ENCODE data around the gene TSHZ3.

TSHZ3 gene

DNA sequence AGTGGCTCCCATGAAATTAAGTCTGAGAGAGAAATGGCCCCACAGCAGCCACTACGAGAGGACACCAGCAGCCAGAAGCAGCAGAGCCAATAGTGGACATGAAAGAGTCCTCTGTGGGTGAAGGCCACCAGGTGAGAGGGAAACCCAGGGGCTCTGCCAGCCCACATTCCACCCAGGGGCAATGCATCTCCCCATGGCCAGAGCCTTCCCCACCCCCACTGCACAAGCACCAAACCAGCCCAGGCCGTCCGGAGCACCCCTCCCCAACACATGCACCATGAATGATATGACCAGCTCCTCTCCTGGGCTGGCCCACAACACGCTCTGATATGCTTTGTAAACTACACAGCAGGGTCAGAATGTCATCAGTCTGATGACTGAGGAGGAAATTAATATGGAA is 66.9 kb downstream of the TSHZ3 start:
- CTCF ChIA-PET = no interaction called here
- no peak for DNase-seq (ENCODE audit: extremely low spot score)
- POLR2A ChIA-PET = no interaction called here
- TF ChIP-seq L3MBTL2 (conservative IDR thresholded peaks at IDR 0.05) (no peak), ZNF384 (IDR thresholded peaks at IDR 0.05) (no peak), ARNT (IDR thresholded peaks at IDR 0.05) (no peak), SUZ12 (IDR thresholded peaks at IDR 0.05) (no peak), HDGF (IDR thresholded peaks at IDR 0.05; ENCODE audit: borderline replicate concordance) (no peak), FOXA1 (IDR thresholded peaks at IDR 0.05) (no peak), FOXK2 (IDR thresholded peaks at IDR 0.05) (no peak)
- TF ChIP-seq, protein P1, sequence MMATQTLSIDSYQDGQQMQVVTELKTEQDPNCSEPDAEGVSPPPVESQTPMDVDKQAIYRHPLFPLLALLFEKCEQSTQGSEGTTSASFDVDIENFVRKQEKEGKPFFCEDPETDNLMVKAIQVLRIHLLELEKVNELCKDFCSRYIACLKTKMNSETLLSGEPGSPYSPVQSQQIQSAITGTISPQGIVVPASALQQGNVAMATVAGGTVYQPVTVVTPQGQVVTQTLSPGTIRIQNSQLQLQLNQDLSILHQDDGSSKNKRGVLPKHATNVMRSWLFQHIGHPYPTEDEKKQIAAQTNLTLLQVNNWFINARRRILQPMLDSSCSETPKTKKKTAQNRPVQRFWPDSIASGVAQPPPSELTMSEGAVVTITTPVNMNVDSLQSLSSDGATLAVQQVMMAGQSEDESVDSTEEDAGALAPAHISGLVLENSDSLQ (IDR thresholded peaks at IDR 0.05) = no peak

DNA sequence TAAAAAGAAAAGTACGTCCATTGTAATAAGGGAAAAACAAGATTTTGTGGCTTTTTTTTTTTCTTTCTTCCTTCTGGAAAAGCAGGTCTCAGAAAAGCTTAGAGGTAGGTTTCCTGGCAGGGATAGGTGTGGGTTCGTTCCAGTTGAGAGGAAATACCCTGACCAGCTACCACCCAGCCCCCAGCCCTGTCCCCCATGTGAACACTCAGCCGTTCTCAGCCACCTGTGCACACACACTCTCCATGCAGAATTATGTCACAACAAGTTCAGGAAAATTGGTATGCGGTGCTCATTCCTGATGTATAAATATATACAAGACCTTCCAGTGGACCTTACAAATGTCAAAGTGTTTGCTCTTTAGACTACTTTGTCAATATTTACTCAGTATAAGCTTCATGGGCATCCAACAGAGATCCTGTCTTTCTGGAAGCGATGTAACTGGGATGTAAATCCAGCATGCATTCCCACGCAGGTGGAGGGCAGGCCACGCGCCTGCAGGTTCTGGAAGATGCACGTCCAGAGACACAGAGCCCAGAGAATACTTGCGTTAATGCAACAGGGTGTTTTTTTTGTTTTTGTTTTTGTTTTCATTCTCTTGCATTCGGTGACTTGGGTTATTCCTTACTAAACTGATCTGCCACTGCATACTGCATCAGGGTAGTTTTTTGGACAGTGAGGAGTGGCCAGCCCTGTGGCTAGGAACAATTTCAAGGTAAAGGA is 68.8 kb downstream of the TSHZ3 start:
- ChIA-PET POLR2A (interaction anchor here (1.2 kb wide), 1 partner anchor 74 kb away, joined by 3 read pairs; no protein-coding TSS in a partner anchor), CTCF (no interaction called here)
- no peak for DNase-seq (ENCODE audit: extremely low spot score)
- no peak for TF ChIP-seq HDGF (IDR thresholded peaks at IDR 0.05; ENCODE audit: borderline replicate concordance)
- TF ChIP-seq ZNF384 (IDR thresholded peaks at IDR 0.05) = no peak
- TF ChIP-seq NFRKB (IDR thresholded peaks at IDR 0.05) = no peak
- TF ChIP-seq LEF1 (IDR thresholded peaks at IDR 0.05; ENCODE audit: borderline replicate concordance) = no peak

DNA sequence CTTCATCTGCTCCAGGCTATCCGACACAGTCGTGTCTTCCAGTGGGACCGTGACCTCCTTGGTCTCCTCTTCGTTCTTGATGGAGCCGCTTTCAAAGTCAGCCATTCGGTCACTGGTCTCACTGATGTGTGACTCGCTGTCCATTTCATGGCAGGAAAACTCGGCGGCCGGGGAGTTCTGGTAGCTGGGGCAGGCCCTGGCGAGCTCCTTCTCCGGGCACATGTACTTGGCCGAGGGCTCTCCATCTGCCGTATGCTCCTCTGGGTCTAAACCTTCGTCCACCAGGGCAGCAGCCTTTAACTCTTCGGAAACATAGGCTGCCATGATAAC is 69.8 kb downstream of the TSHZ3 start:
- ChIA-PET POLR2A (no interaction called here), CTCF (no interaction called here)
- no peak for DNase-seq (ENCODE audit: extremely low spot score)
- TF ChIP-seq NFRKB (IDR thresholded peaks at IDR 0.05) (no peak), FOXK2 (IDR thresholded peaks at IDR 0.05) (no peak), L3MBTL2 (conservative IDR thresholded peaks at IDR 0.05) (no peak), SP1 (IDR thresholded peaks at IDR 0.05) (no peak), ARNT (IDR thresholded peaks at IDR 0.05) (no peak), ELF4 (IDR thresholded peaks at IDR 0.05) (no peak), SUZ12 (IDR thresholded peaks at IDR 0.05) (no peak), LEF1 (IDR thresholded peaks at IDR 0.05; ENCODE audit: borderline replicate concordance) (no peak), FOXM1 (IDR thresholded peaks at IDR 0.05; ENCODE audit: borderline replicate concordance) (no peak), FOXA1 (IDR thresholded peaks at IDR 0.05) (no peak), HDGF (IDR thresholded peaks at IDR 0.05; ENCODE audit: borderline replicate concordance) (no peak)

DNA sequence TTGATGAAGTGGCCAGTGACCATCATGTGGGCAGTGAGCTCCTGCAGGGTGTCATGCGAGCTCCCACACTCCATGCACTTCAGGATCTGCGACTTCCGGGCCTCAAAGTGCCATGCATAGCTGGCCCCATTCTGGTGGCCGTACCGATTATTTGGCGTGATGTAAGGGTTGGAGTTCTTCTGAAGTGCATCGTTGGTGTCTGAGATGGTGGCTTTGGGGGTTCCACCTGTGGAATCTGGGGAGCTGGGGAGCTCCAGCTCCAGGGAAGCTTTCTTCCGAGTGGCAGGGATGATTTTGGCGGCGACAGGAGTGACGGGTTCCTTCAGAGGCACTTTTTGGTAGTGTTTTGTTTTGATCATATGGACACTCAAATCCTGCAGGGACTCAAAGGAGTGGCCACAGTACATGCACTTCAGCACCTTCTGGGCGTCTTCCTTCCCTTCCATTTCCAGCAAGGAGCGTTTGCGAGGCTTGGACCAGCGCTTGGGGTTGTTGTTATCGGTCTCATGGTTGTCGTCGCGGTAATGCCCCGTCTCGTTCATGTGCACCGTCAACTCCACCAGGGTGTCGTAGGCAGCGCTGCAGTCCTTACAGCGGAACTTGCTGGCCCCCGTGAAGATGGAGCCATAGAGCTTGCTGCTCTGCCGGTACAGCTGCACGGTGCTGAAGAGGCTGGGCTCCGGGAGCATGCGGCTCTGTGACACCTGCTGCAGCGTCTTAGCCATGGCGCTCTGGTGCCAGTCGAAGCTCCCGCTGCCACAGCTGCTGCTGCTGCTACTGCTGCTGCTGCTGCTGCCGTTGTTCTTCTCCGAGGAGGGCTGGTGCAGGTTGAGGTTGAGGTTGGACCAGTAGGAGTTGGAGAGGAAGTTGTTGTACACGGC is 70.4 kb downstream of the TSHZ3 start:
- POLR2A ChIA-PET = no interaction called here
- TF ChIP-seq FOXK2 (IDR thresholded peaks at IDR 0.05) (no peak), ARNT (IDR thresholded peaks at IDR 0.05) (no peak), NFRKB (IDR thresholded peaks at IDR 0.05) (no peak), ELF4 (IDR thresholded peaks at IDR 0.05) (no peak), SP1 (IDR thresholded peaks at IDR 0.05) (no peak), TARDBP (IDR thresholded peaks at IDR 0.05) (no peak), HDGF (IDR thresholded peaks at IDR 0.05; ENCODE audit: borderline replicate concordance) (no peak), CTBP1 (IDR thresholded peaks at IDR 0.05; ENCODE audit: borderline replicate concordance) (no peak), FOXM1 (IDR thresholded peaks at IDR 0.05; ENCODE audit: borderline replicate concordance) (no peak), FOXA1 (IDR thresholded peaks at IDR 0.05) (no peak), SUZ12 (IDR thresholded peaks at IDR 0.05) (no peak), BHLHE40 (IDR thresholded peaks at IDR 0.05; ENCODE audit: borderline replicate concordance) (no peak), LEF1 (IDR thresholded peaks at IDR 0.05; ENCODE audit: borderline replicate concordance) (no peak), ZNF384 (IDR thresholded peaks at IDR 0.05) (no peak), L3MBTL2 (conservative IDR thresholded peaks at IDR 0.05) (no peak)
- TF ChIP-seq, protein P1 (IDR thresholded peaks at IDR 0.05) = no peak
- CTCF ChIA-PET = no interaction called here
- no peak for DNase-seq (ENCODE audit: extremely low spot score)

DNA sequence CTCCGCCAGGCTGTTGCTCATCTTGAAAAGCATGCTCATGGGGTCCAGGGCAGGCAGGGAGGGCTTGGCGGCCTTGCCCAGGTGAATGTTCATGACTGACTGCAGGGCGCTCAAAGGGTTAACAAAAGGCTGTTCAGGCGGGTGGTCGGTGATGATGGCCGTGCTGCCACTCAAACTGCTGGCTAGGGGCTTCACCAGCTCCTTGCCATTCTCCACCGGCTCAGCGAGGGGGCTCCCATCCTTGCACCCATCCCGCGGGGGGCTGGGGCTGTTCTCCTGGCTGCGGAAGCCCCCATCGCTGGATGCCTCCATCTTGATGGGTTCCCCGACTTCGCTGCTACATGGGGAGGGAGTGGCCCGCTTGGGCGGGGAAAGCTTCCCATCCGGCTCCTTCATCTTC is 71.7 kb downstream of the TSHZ3 start:
- POLR2A ChIA-PET = no interaction called here
- TF ChIP-seq LEF1 (IDR thresholded peaks at IDR 0.05; ENCODE audit: borderline replicate concordance) = no peak
- no peak for TF ChIP-seq CTBP1 (IDR thresholded peaks at IDR 0.05; ENCODE audit: borderline replicate concordance)
- TF ChIP-seq BHLHE40 (IDR thresholded peaks at IDR 0.05; ENCODE audit: borderline replicate concordance) = no peak
- TF ChIP-seq FOXK2 (IDR thresholded peaks at IDR 0.05) = no peak
- no peak for DNase-seq (ENCODE audit: extremely low spot score)
- CTCF ChIA-PET = no interaction called here

DNA sequence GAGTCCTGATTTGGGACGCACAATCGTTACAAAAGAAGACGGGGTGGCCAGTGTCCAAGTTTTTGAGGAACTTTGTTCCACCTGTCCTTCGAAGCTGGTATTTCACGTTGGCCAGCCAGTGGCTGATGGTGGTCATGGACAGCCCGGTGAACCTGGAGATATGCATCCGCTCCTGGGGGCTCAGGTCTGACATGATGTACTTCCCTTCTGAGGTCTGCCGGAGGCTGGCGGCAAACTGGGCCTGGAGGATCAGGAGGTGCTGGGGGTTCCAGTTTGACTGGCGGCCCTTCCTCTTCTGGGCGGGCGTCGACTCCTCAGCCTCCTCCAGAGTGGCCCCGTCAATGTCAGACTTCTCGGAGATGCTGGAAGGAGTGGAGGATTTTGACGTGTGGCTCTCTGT is 72.4 kb downstream of the TSHZ3 start:
- CTCF ChIA-PET = no interaction called here
- POLR2A ChIA-PET = no interaction called here
- no peak for DNase-seq (ENCODE audit: extremely low spot score)
- TF ChIP-seq HDGF (IDR thresholded peaks at IDR 0.05; ENCODE audit: borderline replicate concordance) = no peak
- no peak for TF ChIP-seq CTBP1 (IDR thresholded peaks at IDR 0.05; ENCODE audit: borderline replicate concordance)
- TF ChIP-seq ZNF384 (IDR thresholded peaks at IDR 0.05) = no peak
- TF ChIP-seq TARDBP (IDR thresholded peaks at IDR 0.05) = no peak
- no peak for TF ChIP-seq LEF1 (IDR thresholded peaks at IDR 0.05; ENCODE audit: borderline replicate concordance)
- TF ChIP-seq NFRKB (IDR thresholded peaks at IDR 0.05) = no peak
- no peak for TF ChIP-seq FOXA1 (IDR thresholded peaks at IDR 0.05)
- no peak for TF ChIP-seq FOXK2 (IDR thresholded peaks at IDR 0.05)
- TF ChIP-seq SP1 (IDR thresholded peaks at IDR 0.05) = no peak
- TF ChIP-seq ARNT (IDR thresholded peaks at IDR 0.05) = no peak
- no peak for TF ChIP-seq FOXM1 (IDR thresholded peaks at IDR 0.05; ENCODE audit: borderline replicate concordance)
- TF ChIP-seq SUZ12 (IDR thresholded peaks at IDR 0.05) = no peak
- no peak for TF ChIP-seq ELF4 (IDR thresholded peaks at IDR 0.05)
- TF ChIP-seq, protein P1 (IDR thresholded peaks at IDR 0.05) = no peak
- TF ChIP-seq L3MBTL2 (conservative IDR thresholded peaks at IDR 0.05) = no peak
- TF ChIP-seq BHLHE40 (IDR thresholded peaks at IDR 0.05; ENCODE audit: borderline replicate concordance) = no peak

Data from HEK293T (cell line).